HEK293 (cell line): Measurements from ENCODE around the gene IDH3A.

Experiments
- CTCF ChIA-PET: fragments of 350-600 bp; formaldehyde crosslinking; extraction: SDS; loops from one replicate; lab custom pipeline; 2021; ENCODE audit warnings: antibody characterized with exemption; lab: Yijun Ruan, JAX
- POLR2A ChIA-PET: fragments of 300-600 bp; formaldehyde crosslinking; extraction: SDS; loops from one replicate; lab custom pipeline; 2020; ENCODE audit warnings: antibody characterized with exemption, inconsistent platforms; lab: Yijun Ruan, JAX
- H3K27ac ChIP-seq: fragments of 200-500 bp; sonication (Bioruptor generic); 2 replicates; pipeline ENCODE4 v1.5.1; 2014; ENCODE audit warnings: low read depth, low read length, control low read depth, inconsistent platforms; ENCODE audit errors: extremely low read depth
- H3K36me3 ChIP-seq, 2 experiments: fragments of 200-500 bp in 1 of 2; sonication (Bioruptor generic) in 1 of 2; 1 replicate in 1 of 2; 2 replicates in 1 of 2; pipeline ENCODE4 v1.5.1; 2014 to 2017; ENCODE audit warnings: inconsistent platforms in 2 of 2, low read length in 2 of 2; ENCODE audit not compliant: control insufficient read depth in 2 of 2, insufficient read depth in 1 of 2
- H3K4me1 ChIP-seq: fragments of 200-500 bp; sonication (Bioruptor generic); 2 replicates; pipeline ENCODE4 v1.5.1; 2014; ENCODE audit warnings: mild to moderate bottlenecking, low read length, inconsistent platforms; ENCODE audit not compliant: control insufficient read depth, insufficient read depth
- H3K4me3 ChIP-seq: 2 replicates; pipeline ENCODE4 v1.5.1; 2011; ENCODE audit warnings: low read depth, mild to moderate bottlenecking, control low read depth, low read length, moderate library complexity
- H3K9me3 ChIP-seq: fragments of 200-500 bp; sonication (Bioruptor generic); 2 replicates; pipeline ENCODE4 v1.5.1; 2014; ENCODE audit warnings: low read depth, low read length, inconsistent platforms; ENCODE audit not compliant: control insufficient read depth, insufficient read depth
- HOXA7 ChIP-seq: sonication (generic); formaldehyde crosslinking; IDR thresholded peaks from 2 replicates; pipeline ENCODE4 v1.8.1; 2022; ENCODE audit warnings: missing genetic modification reagents, borderline replicate concordance
- IKZF3 ChIP-seq: fragments of 450-650 bp; IDR thresholded peaks from 2 replicates; pipeline ENCODE4 v1.5.0; 2018; ENCODE audit warnings: missing biosample characterization, mild to moderate bottlenecking, missing genetic modification characterization, moderate library complexity
- MEIS1 ChIP-seq: sonication (generic); formaldehyde crosslinking; IDR thresholded peaks from 2 replicates; pipeline ENCODE4 v1.8.1; 2022; ENCODE audit warnings: missing genetic modification reagents, mild to moderate bottlenecking, borderline replicate concordance
- PBX3 ChIP-seq: sonication (generic); formaldehyde crosslinking; IDR thresholded peaks from 2 replicates; pipeline ENCODE4 v1.8.1; 2022; ENCODE audit warnings: mild to moderate bottlenecking, moderate library complexity, missing genetic modification reagents
- ZBTB20 ChIP-seq: fragments of 450-650 bp; formaldehyde crosslinking; IDR thresholded peaks from 2 replicates; pipeline ENCODE4 v1.5.1; 2016; ENCODE audit warnings: missing biosample characterization, missing genetic modification characterization
- ZNF121 ChIP-seq: fragments of 450-650 bp; formaldehyde crosslinking; IDR thresholded peaks from 2 replicates; pipeline ENCODE4 v1.5.1; 2016; ENCODE audit warnings: missing biosample characterization, missing genetic modification characterization
- ZNF140 ChIP-seq: fragments of 450-650 bp; formaldehyde crosslinking; IDR thresholded peaks from 2 replicates; pipeline ENCODE4 v1.5.1; 2016; ENCODE audit warnings: missing biosample characterization, missing genetic modification characterization
- ZNF280D ChIP-seq: fragments of 450-650 bp; formaldehyde crosslinking; IDR thresholded peaks from 2 replicates; pipeline ENCODE4 v1.5.1; 2016; ENCODE audit warnings: missing biosample characterization, missing genetic modification characterization
- ZNF354C ChIP-seq: fragments of 450-650 bp; formaldehyde crosslinking; IDR thresholded peaks from 2 replicates; pipeline ENCODE4 v1.5.1; 2016; ENCODE audit warnings: missing biosample characterization, missing genetic modification characterization, low read depth, borderline replicate concordance
- ZNF394 ChIP-seq: fragments of 450-650 bp; formaldehyde crosslinking; IDR thresholded peaks from 2 replicates; pipeline ENCODE4 v1.5.1; 2016; ENCODE audit warnings: missing biosample characterization, missing genetic modification characterization, mild to moderate bottlenecking, moderate library complexity, borderline replicate concordance
- ZNF514 ChIP-seq: fragments of 450-650 bp; formaldehyde crosslinking; IDR thresholded peaks from 2 replicates; pipeline ENCODE4 v1.5.1; 2016; ENCODE audit warnings: missing biosample characterization, missing genetic modification characterization
- ZNF580 ChIP-seq: fragments of 450-650 bp; formaldehyde crosslinking; IDR thresholded peaks from 2 replicates; pipeline ENCODE4 v1.5.1; 2016; ENCODE audit warnings: missing biosample characterization, missing genetic modification characterization
- ZNF701 ChIP-seq: fragments of 450-650 bp; formaldehyde crosslinking; IDR thresholded peaks from 2 replicates; pipeline ENCODE4 v1.5.1; 2016; ENCODE audit warnings: missing biosample characterization, missing genetic modification characterization
- ZSCAN30 ChIP-seq: fragments of 450-650 bp; IDR thresholded peaks from 2 replicates; pipeline ENCODE4 v1.5.1; 2018; ENCODE audit warnings: missing biosample characterization, mild to moderate bottlenecking, missing genetic modification characterization, moderate library complexity
- ZSCAN4 ChIP-seq: fragments of 450-650 bp; formaldehyde crosslinking; IDR thresholded peaks from 2 replicates; pipeline ENCODE4 v1.5.1; 2017; ENCODE audit warnings: missing biosample characterization, missing genetic modification characterization

The IDH3A gene

GRCh38 chr15:78216276-78217104 lies 67.3 kb downstream of the IDH3A start:
- H3K4me3 ChIP-seq, result no peak overlapping the region
- TF ChIP-seq ZNF121 (tag by site-specific recombination) (no peak), IKZF3 (tag by site-specific recombination) (no peak), ZNF354C (tag by site-specific recombination) (no peak), ZSCAN4 (no peak), ZNF701 (tag by site-specific recombination) (no peak), HOXA7 (CRISPR knock-in tag) (no peak), ZNF514 (tag by site-specific recombination) (no peak), ZBTB20 (tag by site-specific recombination) (no peak), ZNF394 (no peak), ZSCAN30 (tag by site-specific recombination) (no peak), ZNF580 (tag by site-specific recombination) (no peak), PBX3 (CRISPR knock-in tag) (no peak), MEIS1 (CRISPR knock-in tag) (no peak)
- H3K27ac ChIP-seq, result no peak overlapping the region
- H3K36me3 ChIP-seq, result no peaks in the 10 kb centered on the region
- POLR2A ChIA-PET, result no interaction called here
- no peaks in the 10 kb centered on the region for H3K9me3 ChIP-seq
- CTCF ChIA-PET, result interaction anchor here (0.6 to 8.1 kb wide), 5 partner anchors 21 to 195 kb away, joined by 3 to 56 read pairs (median 5); no protein-coding TSS in a partner anchor
- H3K4me1 ChIP-seq, result peaks cover 12% of the 10 kb centered on the region

GRCh38 chr15:78220713-78221112 lies 71.6 kb downstream of the IDH3A start:
- Histone ChIP-seq H3K36me3 (no peaks in the 10 kb centered on the region), H3K4me3 (no peak overlapping the region), H3K4me1 (no peaks in the 10 kb centered on the region), H3K27ac (no peak overlapping the region), H3K9me3 (no peaks in the 10 kb centered on the region)
- TF ChIP-seq ZNF280D (tag by site-specific recombination), result no peak
- TF ChIP-seq ZNF140 (tag by site-specific recombination), result peak; percentile 70; the same call in 1 of the 2 replicates
- POLR2A ChIA-PET, result no interaction called here
- CTCF ChIA-PET, result interaction anchor here (0.6 kb wide), 1 partner anchor 44 kb away, joined by 3 read pairs; no protein-coding TSS in a partner anchor
